Mesothelial cell of epicardium (in vitro differentiated cells): Measurements from ENCODE around the gene FILIP1L. TPM values are rescaled to one million over a fixed set of nuclear protein-coding genes. Genes with fewer than 3 reads are reported as not detected.

Experiments used
- DNase-seq, 2 experiments: peaks; one replicate each; pipeline ENCODE4 v3.0.0; 2021; ENCODE audit warnings: low spot score in 2 of 2; ENCODE audit not compliant: unreplicated experiment in 2 of 2
- H3K27ac Mint-ChIP-seq: 2 replicates; pipeline ENCODE4 v1.8.0; 2021; ENCODE audit warnings: mixed read lengths
- H3K27me3 Mint-ChIP-seq: 2 replicates; pipeline ENCODE4 v1.8.0; 2021; ENCODE audit warnings: low read depth, mixed read lengths
- H3K36me3 Mint-ChIP-seq: 2 replicates; pipeline ENCODE4 v1.8.0; 2021; ENCODE audit warnings: mixed read lengths
- H3K4me1 Mint-ChIP-seq: 2 replicates; pipeline ENCODE4 v1.8.0; 2021; ENCODE audit warnings: mixed read lengths
- H3K4me3 Mint-ChIP-seq: 2 replicates; pipeline ENCODE4 v1.8.0; 2021; ENCODE audit warnings: mild to moderate bottlenecking, moderate library complexity, mixed read lengths
- H3K9me3 Mint-ChIP-seq: 2 replicates; pipeline ENCODE4 v1.8.0; 2021; ENCODE audit warnings: mixed read lengths
- total RNA-seq: library from RNA; stranded (reverse); gene quantifications from 3 replicates; pipeline ENCODE4 v1.2.1, GENCODE V29; 2021
- TF ChIP-seq, protein P1 (sequence below): fragments of 200-600 bp; sonication (generic); IDR thresholded peaks from one replicate; pipeline ENCODE4 v1.5.0; 2021; ENCODE audit warnings: antibody characterized with exemption; ENCODE audit not compliant: unreplicated experiment

FILIP1L gene
- total RNA-seq, 1 donor from 2014 or later: 15.7 TPM

DNA sequence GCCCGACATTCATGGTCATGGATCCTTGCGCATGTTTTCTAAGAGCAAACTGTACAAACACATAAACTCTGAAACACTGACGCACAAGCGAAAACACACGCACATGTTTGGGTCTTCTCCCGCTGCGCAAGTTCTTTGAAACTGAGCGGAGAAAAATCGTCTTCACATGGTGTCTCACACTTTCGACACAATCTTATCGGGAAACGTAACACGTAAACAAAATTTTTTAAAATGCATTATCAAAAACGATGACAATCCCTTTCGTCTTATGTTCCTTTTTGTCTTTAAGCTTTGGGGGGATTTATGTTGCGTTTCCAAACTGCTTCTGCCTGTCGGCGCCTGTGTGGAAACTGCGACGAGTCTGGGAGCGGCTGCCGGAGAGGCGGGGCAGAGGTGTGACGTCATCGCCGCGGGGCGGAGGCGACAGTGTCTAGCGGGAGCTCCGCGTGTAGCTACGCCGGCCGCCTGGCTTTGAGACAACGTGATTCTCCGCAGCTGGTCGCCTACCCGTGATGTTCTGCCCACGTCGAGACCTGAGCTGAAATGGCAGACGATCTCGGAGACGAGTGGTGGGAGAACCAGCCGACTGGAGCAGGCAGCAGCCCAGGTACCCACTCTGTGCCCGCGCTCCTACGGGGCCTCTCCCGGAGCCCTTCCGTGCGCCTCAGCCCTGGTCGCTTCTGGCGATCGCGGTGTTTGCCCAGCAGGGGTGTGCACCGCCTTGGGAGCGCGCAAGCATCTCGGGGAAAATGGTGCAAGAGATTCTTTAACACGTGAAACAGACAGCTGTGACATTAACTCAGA, 296.7 kb downstream of the FILIP1L start, which contains the start of gene CMSS1:
Gene CMSS1 (plus strand): TSS at position 426 of the 804 bp plus-strand sequence.
- H3K27me3 Mint-ChIP-seq: no peaks in the 10 kb centered on the region
- TF ChIP-seq, protein P1, sequence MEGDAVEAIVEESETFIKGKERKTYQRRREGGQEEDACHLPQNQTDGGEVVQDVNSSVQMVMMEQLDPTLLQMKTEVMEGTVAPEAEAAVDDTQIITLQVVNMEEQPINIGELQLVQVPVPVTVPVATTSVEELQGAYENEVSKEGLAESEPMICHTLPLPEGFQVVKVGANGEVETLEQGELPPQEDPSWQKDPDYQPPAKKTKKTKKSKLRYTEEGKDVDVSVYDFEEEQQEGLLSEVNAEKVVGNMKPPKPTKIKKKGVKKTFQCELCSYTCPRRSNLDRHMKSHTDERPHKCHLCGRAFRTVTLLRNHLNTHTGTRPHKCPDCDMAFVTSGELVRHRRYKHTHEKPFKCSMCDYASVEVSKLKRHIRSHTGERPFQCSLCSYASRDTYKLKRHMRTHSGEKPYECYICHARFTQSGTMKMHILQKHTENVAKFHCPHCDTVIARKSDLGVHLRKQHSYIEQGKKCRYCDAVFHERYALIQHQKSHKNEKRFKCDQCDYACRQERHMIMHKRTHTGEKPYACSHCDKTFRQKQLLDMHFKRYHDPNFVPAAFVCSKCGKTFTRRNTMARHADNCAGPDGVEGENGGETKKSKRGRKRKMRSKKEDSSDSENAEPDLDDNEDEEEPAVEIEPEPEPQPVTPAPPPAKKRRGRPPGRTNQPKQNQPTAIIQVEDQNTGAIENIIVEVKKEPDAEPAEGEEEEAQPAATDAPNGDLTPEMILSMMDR: no peak
- H3K36me3 Mint-ChIP-seq: no peaks in the 10 kb centered on the region
- DNase-seq: peak; percentile 89 to 98
- H3K9me3 Mint-ChIP-seq: no peaks in the 10 kb centered on the region
- H3K27ac Mint-ChIP-seq: peak within 1 kb of the TSS; percentile 99
- H3K4me3 Mint-ChIP-seq: peak within 1 kb of the TSS; percentile 93
- peaks cover 23% of the 10 kb centered on the region for H3K4me1 Mint-ChIP-seq

DNA sequence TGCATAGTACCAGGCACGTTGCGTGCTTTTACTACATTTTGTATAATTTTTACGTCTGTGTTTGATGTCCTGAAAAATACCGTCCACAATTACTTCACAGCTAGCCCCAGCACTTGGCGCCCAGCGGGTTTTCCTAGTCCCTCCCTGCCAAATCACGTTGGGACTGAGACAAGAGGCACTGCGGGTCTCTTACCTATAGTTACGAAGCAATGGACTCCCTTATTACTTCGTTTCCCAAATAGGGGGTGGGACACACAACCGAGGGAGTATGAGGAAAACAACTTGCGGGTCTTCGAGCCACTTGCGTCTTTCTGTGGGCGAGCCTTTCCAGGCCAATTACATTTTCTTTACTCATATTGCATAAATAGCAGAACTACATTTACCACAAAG, 297.3 kb downstream of the FILIP1L start:
- H3K4me3 Mint-ChIP-seq: peak overlapping the region; percentile 93
- H3K27me3 Mint-ChIP-seq: peaks cover 6% of the 10 kb centered on the region
- peaks cover 23% of the 10 kb centered on the region for H3K4me1 Mint-ChIP-seq
- H3K36me3 Mint-ChIP-seq: no peaks in the 10 kb centered on the region
- peak overlapping the region; percentile 99 for H3K27ac Mint-ChIP-seq
- DNase-seq: no peak
- H3K9me3 Mint-ChIP-seq: no peaks in the 10 kb centered on the region
- TF ChIP-seq, protein P1: no peak

DNA sequence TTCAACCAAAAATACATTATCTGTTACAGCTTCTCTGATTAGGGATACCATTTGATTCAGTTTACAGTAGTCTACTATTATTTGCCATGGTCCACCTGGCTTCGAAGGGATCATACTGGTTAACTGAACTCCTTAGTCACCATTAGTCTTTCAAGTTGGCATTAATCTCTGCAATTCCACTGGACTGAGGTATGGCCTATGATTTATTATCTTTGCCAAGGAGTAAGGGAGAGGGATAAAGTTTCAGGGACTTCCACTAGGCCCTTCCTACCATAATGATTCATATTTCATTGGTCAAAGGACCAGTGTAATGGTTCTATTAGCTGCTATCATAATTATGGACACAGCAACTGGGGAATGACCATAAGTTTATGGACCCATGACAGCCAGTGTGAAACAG, 303.9 kb downstream of the FILIP1L start:
- TF ChIP-seq, protein P1: no peak
- Mint-ChIP-seq H3K4me1 (no peaks in the 10 kb centered on the region), H3K4me3 (no peak overlapping the region), H3K9me3 (peaks cover 9% of the 10 kb centered on the region), H3K36me3 (peaks cover 5% of the 10 kb centered on the region), H3K27me3 (peaks cover 13% of the 10 kb centered on the region), H3K27ac (no peak overlapping the region)
- no peak for DNase-seq

DNA sequence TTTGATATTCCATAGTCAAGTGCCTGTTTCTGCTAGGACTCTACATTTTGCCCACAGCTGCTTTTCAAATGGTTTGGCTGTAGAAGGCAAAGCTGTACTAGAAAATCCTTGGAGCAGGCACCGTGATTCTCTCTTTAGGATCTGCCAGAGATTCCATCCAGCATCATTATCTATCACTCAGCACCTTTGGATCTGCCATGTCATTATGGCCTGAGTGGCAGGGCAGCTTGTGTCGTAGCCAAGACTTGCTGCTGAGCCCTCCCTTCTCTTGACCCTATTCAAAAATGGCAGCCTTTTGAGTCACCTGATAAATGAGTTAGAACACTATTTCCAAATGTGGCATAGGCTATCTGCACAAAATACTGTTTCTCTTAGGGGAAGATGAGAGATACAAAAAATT, 304.7 kb downstream of the FILIP1L start:
- no peak for DNase-seq
- TF ChIP-seq, protein P1: no peak
- peaks cover 13% of the 10 kb centered on the region for H3K27me3 Mint-ChIP-seq
- H3K4me1 Mint-ChIP-seq: no peaks in the 10 kb centered on the region
- peaks cover 6% of the 10 kb centered on the region for H3K36me3 Mint-ChIP-seq
- no peak overlapping the region for H3K27ac Mint-ChIP-seq
- H3K4me3 Mint-ChIP-seq: no peak overlapping the region
- H3K9me3 Mint-ChIP-seq: peaks cover 12% of the 10 kb centered on the region

DNA sequence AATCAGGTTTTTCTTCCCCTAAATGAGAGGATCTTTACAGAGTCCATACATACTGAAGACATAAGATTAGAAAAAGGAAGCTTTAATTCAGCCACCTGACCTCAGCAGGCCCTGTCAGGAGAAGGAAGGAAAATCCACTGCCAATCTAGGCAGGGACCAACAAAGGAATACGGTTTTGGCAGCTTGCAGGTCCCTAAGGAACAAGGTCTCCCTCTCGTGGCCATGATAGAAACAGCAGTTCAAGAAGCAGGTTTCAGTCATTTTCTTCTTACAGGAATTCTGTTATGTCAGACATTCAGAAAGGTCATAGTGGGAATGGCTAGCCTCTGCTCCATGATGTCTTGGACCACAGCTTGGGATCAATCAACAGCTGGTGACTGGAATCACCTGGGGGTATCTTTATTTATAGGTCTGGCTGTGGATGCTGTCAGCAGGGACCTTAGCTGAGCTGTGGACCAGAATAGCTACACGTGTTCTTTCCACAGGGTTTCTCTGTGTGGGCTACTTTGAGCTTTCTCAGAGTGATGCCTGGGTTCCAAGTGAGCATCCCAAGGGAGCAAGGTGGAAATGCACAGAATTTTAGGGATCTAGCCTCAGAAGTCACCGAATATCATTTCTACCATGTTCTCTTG, 306.0 kb downstream of the FILIP1L start:
- Mint-ChIP-seq H3K4me1 (no peaks in the 10 kb centered on the region), H3K36me3 (peaks cover 10% of the 10 kb centered on the region), H3K27me3 (peaks cover 13% of the 10 kb centered on the region), H3K27ac (no peak overlapping the region), H3K9me3 (peaks cover 20% of the 10 kb centered on the region), H3K4me3 (no peak overlapping the region)
- TF ChIP-seq, protein P1: peak; percentile 77
- DNase-seq: no peak
